HepG2 (cell line): ENCODE results near the gene MEIS1. TPM values are rescaled to one million over a fixed set of nuclear protein-coding genes. Genes with fewer than 3 reads are reported as not detected.

Experiments
- ATAC-seq: fragments of 200-7000 bp; cut with Tn5 transposase; 3 replicates; pipeline ENCODE4 v1.9.1; 2020; ENCODE audit warnings: mild to moderate bottlenecking, moderate library complexity
- BruUV-seq: library from RNA; stranded (reverse); fragments of 400-500 nt; replicated peaks from 2 replicates; lab custom pipeline; 2021; lab: Mats Ljungman, UMichigan
- CTCF ChIA-PET: fragments of 300-600 bp; formaldehyde crosslinking; extraction: SDS; loops from one replicate; lab custom pipeline; 2021; ENCODE audit warnings: low total read pairs, inconsistent platforms, low intra/inter-chr PET ratio; lab: Yijun Ruan, JAX
- POLR2A ChIA-PET: fragments of 350-600 bp; sonication (Branson Sonifier 250); formaldehyde crosslinking; loops from one replicate; lab custom pipeline; 2020; ENCODE audit warnings: antibody characterized with exemption, inconsistent platforms; lab: Yijun Ruan, JAX
- DNase-seq: peaks from one replicate; pipeline ENCODE4 v3.0.0-alpha.2; 2015; ENCODE audit warnings: low spot score
- FAIRE-seq: peaks from 3 replicates; lab custom pipeline; 2011; peaks lifted over from hg19 to GRCh38; lab: Jason Lieb, UNC
- H2AFZ ChIP-seq: one replicate; pipeline ENCODE4 v1.6.1; 2011; ENCODE audit warnings: low read length, inconsistent platforms
- H3K27ac ChIP-seq: fragments of 300-600 bp; 3 replicates; pipeline ENCODE4 v1.8.0; 2011; ENCODE audit warnings: mixed run types, mild to moderate bottlenecking, mixed read lengths, low read length, inconsistent platforms; ENCODE audit not compliant: insufficient read depth; ENCODE audit errors: extremely low read length
- H3K27me3 ChIP-seq, 2 experiments: fragments of 200-600 bp in 1 of 2; 2 replicates in 1 of 2; 3 replicates in 1 of 2; pipeline versions ENCODE4 v1.6.0 to v1.8.0; 2011; ENCODE audit warnings: low read length in 2 of 2, mild to moderate bottlenecking in 2 of 2, moderate library complexity in 2 of 2, inconsistent platforms in 1 of 2; ENCODE audit not compliant: insufficient read depth in 2 of 2, control insufficient read depth in 1 of 2
- H3K36me3 ChIP-seq, 2 experiments: fragments of 200-600 bp in 1 of 2; replicated peaks in 1 of 2; 2 replicates in 1 of 2; 3 replicates in 1 of 2; pipeline versions ENCODE4 v1.5.1 to v1.8.0; 2011; ENCODE audit warnings: low read length in 2 of 2, inconsistent platforms in 1 of 2; ENCODE audit not compliant: insufficient read depth in 2 of 2, control insufficient read depth in 1 of 2
- H3K4me1 ChIP-seq: 2 replicates; pipeline ENCODE4 v1.5.1; 2012; ENCODE audit warnings: low read length, inconsistent platforms; ENCODE audit not compliant: insufficient read depth
- H3K4me2 ChIP-seq: 2 replicates; pipeline ENCODE4 v1.6.0; 2011; ENCODE audit warnings: low read depth, low read length, inconsistent platforms
- H3K4me3 ChIP-seq, 3 experiments: fragments of 200-600 bp in 1 of 3; sonication (generic), shearing (Covaris generic) in 1 of 3; replicated peaks in 1 of 3; 2 replicates each; pipeline ENCODE4 v1.5.1; 2011 to 2016; ENCODE audit warnings: low read length in 3 of 3, inconsistent platforms in 2 of 3, low read depth in 2 of 3, mild to moderate bottlenecking in 2 of 3, control low read depth in 1 of 3, mixed read lengths in 1 of 3; ENCODE audit not compliant: insufficient read depth in 1 of 3
- H3K79me2 ChIP-seq: one replicate; pipeline ENCODE4 v1.6.1; 2011; ENCODE audit warnings: low read length, inconsistent platforms; ENCODE audit not compliant: insufficient read depth
- H3K9ac ChIP-seq: 2 replicates; pipeline ENCODE4 v1.6.0; 2011; ENCODE audit warnings: mild to moderate bottlenecking, low read depth, low read length, inconsistent platforms; ENCODE audit not compliant: insufficient read depth
- H3K9me3 ChIP-seq: 2 replicates; pipeline ENCODE4 v1.5.1; 2012; ENCODE audit warnings: mild to moderate bottlenecking, low read length
- H4K20me1 ChIP-seq: 2 replicates; pipeline ENCODE4 v1.6.0; 2011; ENCODE audit warnings: inconsistent platforms, mild to moderate bottlenecking, low read length, moderate library complexity; ENCODE audit not compliant: insufficient read depth
- EZH2 ChIP-seq: conservative IDR thresholded peaks from 2 replicates; pipeline ENCODE4 v1.6.1; 2012; ENCODE audit warnings: mild to moderate bottlenecking, low read depth, low read length, moderate library complexity
- NR1H2 ChIP-seq: sonication (generic); formaldehyde crosslinking; IDR thresholded peaks from 2 replicates; pipeline ENCODE4 v1.8.1; 2022; ENCODE audit warnings: low read depth, missing genetic modification reagents, borderline replicate concordance
- SCMH1 ChIP-seq: sonication (generic); formaldehyde crosslinking; IDR thresholded peaks from 2 replicates; pipeline ENCODE4 v1.9.0; 2021; ENCODE audit warnings: missing genetic modification reagents, mild to moderate bottlenecking, borderline replicate concordance
- TRAFD1 ChIP-seq: sonication (generic); formaldehyde crosslinking; IDR thresholded peaks from 2 replicates; pipeline ENCODE4 v1.5.1; 2020; ENCODE audit warnings: missing genetic modification reagents, mild to moderate bottlenecking, borderline replicate concordance
- ZFP36L2 ChIP-seq: sonication (generic); formaldehyde crosslinking; IDR thresholded peaks from 2 replicates; pipeline ENCODE4 v1.4.0; 2020; ENCODE audit warnings: missing genetic modification reagents
- ZNF891 ChIP-seq: sonication (generic); formaldehyde crosslinking; IDR thresholded peaks from 2 replicates; pipeline ENCODE4 v1.5.0; 2020; ENCODE audit warnings: mild to moderate bottlenecking, missing genetic modification reagents
- WGBS: methylation state at CpG from one replicate; pipeline ENCODE4 v1.1.6; 2017; ENCODE audit warnings: low lambda C conversion rate; 5-methylcytosine and 5-hydroxymethylcytosine counted together
- in situ Hi-C: cut with HindIII; loops from 2 replicates; pipeline ENCODE4 v1.10.0; 2017; ENCODE audit warnings: low pct_unique_long_range_greater_than_20kb; ENCODE audit not compliant: extremely low pct_ligation_motif_present
- intact Hi-C: fragments of 100-400 bp; cut with micrococcal nuclease; formaldehyde crosslinking; loops from one replicate; pipeline ENCODE4 v1.10.0; 2022; ENCODE audit not compliant: unreplicated experiment
- polyA plus RNA-seq, 8 experiments: library from polyadenylated mRNA; depleted of rRNA in 3 of 8; stranded (reverse) in 7 of 8; unstranded in 1 of 8; fragments of >200 nt; fragmentation: Illumina TruSeq in 4 of 8; extraction: Trizol in 4 of 8; gene quantifications; 2 replicates each; pipeline versions ENCODE4 v1.2.1 to v1.2.3, GENCODE V29; 2011 to 2016; ENCODE audit warnings: low read depth in 4 of 8, missing spikeins in 1 of 8, mixed read lengths in 1 of 8; ENCODE audit not compliant: insufficient read depth in 1 of 8
- total RNA-seq, 5 experiments: library from RNA; depleted of rRNA; stranded (reverse); fragments of >200 nt; fragmentation: Illumina TruSeq; extraction: Trizol; gene quantifications; 2 replicates each; pipeline ENCODE4 v1.2.3, GENCODE V29; 2016; ENCODE audit warnings: low read depth in 1 of 5
- TF ChIP-seq, protein P1 (sequence below): sonication (generic); formaldehyde crosslinking; IDR thresholded peaks from 2 replicates; pipeline ENCODE4 v1.4.0; 2020; ENCODE audit warnings: mild to moderate bottlenecking, missing genetic modification reagents

MEIS1 gene
- total and polyA plus RNA-seq, 2 of the 13 experiments (the other 11 are each of a cell fraction or from before 2014, with no cell fraction given): 3.8 to 6.0 TPM

DNA sequence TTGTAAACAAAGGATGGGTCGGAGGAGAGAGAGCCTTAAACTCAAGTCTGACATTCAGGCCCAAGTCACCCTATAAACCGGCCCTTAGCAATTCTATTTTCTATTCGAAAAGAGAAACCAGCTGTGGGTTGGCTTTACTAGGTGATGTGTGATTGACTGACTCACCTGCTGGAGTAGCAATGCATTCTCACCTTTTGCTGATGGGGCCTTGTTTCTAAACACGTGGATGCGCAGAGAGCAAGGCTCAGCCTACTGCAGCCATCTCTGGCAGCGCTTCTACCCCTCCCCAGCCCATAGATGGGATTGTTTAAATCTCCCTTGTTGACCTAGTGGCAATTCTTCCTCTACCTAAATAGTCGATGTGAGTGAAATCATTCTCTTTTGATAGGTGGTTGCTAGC, 138.5 kb downstream of the MEIS1 start:
- TF ChIP-seq EZH2: no peak
- TF ChIP-seq NR1H2 (CRISPR knock-in tag): no peak
- no peak for TF ChIP-seq ZNF891 (CRISPR knock-in tag)
- TF ChIP-seq SCMH1 (CRISPR knock-in tag): no peak
- no peak for TF ChIP-seq TRAFD1 (CRISPR knock-in tag)
- no peak for TF ChIP-seq ZFP36L2
- TF ChIP-seq, protein P1, sequence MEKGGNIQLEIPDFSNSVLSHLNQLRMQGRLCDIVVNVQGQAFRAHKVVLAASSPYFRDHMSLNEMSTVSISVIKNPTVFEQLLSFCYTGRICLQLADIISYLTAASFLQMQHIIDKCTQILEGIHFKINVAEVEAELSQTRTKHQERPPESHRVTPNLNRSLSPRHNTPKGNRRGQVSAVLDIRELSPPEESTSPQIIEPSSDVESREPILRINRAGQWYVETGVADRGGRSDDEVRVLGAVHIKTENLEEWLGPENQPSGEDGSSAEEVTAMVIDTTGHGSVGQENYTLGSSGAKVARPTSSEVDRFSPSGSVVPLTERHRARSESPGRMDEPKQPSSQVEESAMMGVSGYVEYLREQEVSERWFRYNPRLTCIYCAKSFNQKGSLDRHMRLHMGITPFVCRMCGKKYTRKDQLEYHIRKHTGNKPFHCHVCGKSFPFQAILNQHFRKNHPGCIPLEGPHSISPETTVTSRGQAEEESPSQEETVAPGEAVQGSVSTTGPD (CRISPR knock-in tag): no peak
- Histone ChIP-seq H4K20me1 (peaks cover 4% of the 10 kb centered on the region; the same call in 1 of the 2 replicates), H3K4me1 (peaks cover 35% of the 10 kb centered on the region), H2AFZ (no peak overlapping the region), H3K36me3 (no peaks in the 10 kb centered on the region), H3K4me3 (no peak overlapping the region), H3K27me3 (peaks cover 18 to 31% of the 10 kb centered on the region in 2 experiments), H3K9ac (no peak overlapping the region), H3K9me3 (no peaks in the 10 kb centered on the region), H3K79me2 (no peaks in the 10 kb centered on the region), H3K4me2 (no peak overlapping the region), H3K27ac (no peak overlapping the region)
- DNase-seq (no peak), ATAC-seq (no peak), FAIRE-seq (no peak)
- intact Hi-C loops: no loop called here
- in situ Hi-C loops: loop anchor here (10.0 kb wide), 1 partner anchor 559 kb away; no protein-coding TSS in a partner anchor
- CTCF ChIA-PET: no interaction called here
- BruUV-seq: no TSS peak
- WGBS: 64% methylated on average over 7 of the region's 7 CpGs
- POLR2A ChIA-PET: no interaction called here
